Measurements from ENCODE around the gene ELF5. TPM values are rescaled to one million over a fixed set of nuclear protein-coding genes. Genes with fewer than 3 reads are reported as not detected.
A peak's percentile ranks its signal among the peaks of the same experiment; 100 is the strongest.

ELF5 gene
- total RNA-seq, 1 donor from 2014 or later, result 2.2 TPM

DNA sequence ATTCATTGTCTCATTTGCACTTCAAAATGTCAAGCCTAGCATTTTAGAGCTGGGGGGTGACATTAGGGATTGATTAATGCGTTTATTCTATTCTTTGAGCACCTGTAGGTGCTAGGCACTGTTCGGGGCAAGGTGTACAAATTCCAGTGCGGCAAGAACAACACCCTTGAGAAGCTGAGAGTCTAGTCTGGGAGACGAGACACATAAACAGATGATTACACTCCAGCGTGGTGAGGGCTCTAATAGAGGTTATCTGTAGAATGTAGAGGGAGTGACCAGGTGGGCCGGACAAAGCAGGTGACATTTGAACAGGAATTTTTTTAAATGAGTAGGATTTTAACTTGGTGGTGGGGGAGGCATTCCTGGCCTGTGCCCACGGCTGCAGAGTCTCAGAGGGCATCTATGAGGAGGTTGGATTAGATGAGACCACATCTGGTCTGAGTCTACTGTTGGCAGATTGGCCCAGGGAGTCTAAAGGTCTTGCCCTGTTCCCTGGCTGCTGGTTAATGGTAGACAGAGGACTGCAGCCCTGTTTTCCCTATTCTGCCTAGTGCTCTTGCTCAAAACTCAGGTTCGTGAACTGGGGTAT is 73.9 kb downstream of the ELF5 start:
- peak overlapping the region; percentile 92 for H3K4me3 Mint-ChIP-seq
- H3K27ac Mint-ChIP-seq, result peak overlapping the region; percentile 93
- no peaks in the 10 kb centered on the region for H3K27me3 Mint-ChIP-seq (ENCODE audit: low read depth)
- peaks cover 2% of the 10 kb centered on the region for H3K36me3 Mint-ChIP-seq
- peaks cover 4% of the 10 kb centered on the region for H3K9me3 Mint-ChIP-seq
- TF ChIP-seq, protein P1, sequence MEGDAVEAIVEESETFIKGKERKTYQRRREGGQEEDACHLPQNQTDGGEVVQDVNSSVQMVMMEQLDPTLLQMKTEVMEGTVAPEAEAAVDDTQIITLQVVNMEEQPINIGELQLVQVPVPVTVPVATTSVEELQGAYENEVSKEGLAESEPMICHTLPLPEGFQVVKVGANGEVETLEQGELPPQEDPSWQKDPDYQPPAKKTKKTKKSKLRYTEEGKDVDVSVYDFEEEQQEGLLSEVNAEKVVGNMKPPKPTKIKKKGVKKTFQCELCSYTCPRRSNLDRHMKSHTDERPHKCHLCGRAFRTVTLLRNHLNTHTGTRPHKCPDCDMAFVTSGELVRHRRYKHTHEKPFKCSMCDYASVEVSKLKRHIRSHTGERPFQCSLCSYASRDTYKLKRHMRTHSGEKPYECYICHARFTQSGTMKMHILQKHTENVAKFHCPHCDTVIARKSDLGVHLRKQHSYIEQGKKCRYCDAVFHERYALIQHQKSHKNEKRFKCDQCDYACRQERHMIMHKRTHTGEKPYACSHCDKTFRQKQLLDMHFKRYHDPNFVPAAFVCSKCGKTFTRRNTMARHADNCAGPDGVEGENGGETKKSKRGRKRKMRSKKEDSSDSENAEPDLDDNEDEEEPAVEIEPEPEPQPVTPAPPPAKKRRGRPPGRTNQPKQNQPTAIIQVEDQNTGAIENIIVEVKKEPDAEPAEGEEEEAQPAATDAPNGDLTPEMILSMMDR (IDR thresholded peaks at IDR 0.05; ENCODE audit: unreplicated experiment), result no peak
- no peak for DNase-seq (ENCODE audit: low spot score in 2 of 2, unreplicated experiment in 2 of 2)
- H3K4me1 Mint-ChIP-seq, result peaks cover 12% of the 10 kb centered on the region

DNA sequence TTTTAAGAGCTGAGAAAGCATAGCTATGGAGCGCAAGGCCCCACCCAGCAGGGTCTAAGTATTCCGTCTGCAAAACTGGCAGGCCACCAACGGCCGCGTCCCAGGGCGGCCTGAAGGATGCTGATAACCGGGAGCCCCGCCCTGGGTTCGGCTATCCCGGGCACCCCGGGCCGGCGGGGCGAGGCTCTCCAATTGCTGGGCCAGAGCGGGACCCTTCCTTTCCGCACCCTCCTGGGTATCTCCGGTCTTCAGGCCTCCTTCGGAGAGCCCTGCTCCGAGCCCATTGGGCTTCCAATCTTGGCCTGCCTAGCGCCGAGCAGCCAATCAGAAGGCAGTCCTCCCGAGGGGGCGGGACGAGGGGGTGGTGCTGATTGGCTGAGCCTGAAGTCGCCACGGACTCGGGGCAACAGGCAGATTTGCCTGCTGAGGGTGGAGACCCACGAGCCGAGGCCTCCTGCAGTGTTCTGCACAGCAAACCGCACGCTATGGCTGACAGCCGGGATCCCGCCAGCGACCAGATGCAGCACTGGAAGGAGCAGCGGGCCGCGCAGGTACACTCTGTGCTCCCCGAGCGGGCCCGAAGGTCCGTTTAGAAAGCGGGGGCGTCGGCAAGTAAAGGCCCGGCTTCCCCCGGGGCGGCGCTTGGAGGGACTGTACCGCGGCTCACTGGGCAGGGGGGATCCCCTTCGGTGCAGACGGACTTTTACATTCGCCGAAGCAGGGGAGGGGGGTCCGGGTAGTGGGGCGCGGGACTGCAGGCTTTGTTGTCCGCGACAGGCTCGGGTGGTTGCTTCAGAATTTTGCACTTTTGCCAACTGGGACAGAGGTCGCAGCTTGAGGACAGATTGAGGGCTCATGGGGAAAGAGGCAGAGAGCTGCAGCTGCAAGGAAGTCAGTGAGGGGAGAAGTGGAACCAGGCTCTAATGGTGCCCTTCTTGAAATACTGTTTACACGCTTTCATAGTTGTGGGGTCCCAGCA is 74.8 kb downstream of the ELF5 start, which contains the start of gene CAT:
TSS of gene CAT (plus strand) at position 406 of the 979 bp plus-strand sequence. CDS start at position 486, 80 bp downstream.
- Mint-ChIP-seq H3K4me1 (peaks cover 12% of the 10 kb centered on the region), H3K9me3 (peaks cover 4% of the 10 kb centered on the region), H3K27ac (peak within 1 kb of the TSS; percentile 93), H3K4me3 (peak within 1 kb of the TSS; percentile 92), H3K36me3 (peaks cover 2% of the 10 kb centered on the region), H3K27me3 (ENCODE audit: low read depth) (no peaks in the 10 kb centered on the region)
- peak; percentile 91 to 95 for DNase-seq (ENCODE audit: low spot score in 2 of 2, unreplicated experiment in 2 of 2)
- TF ChIP-seq, protein P1 (IDR thresholded peaks at IDR 0.05; ENCODE audit: unreplicated experiment), result no peak

DNA sequence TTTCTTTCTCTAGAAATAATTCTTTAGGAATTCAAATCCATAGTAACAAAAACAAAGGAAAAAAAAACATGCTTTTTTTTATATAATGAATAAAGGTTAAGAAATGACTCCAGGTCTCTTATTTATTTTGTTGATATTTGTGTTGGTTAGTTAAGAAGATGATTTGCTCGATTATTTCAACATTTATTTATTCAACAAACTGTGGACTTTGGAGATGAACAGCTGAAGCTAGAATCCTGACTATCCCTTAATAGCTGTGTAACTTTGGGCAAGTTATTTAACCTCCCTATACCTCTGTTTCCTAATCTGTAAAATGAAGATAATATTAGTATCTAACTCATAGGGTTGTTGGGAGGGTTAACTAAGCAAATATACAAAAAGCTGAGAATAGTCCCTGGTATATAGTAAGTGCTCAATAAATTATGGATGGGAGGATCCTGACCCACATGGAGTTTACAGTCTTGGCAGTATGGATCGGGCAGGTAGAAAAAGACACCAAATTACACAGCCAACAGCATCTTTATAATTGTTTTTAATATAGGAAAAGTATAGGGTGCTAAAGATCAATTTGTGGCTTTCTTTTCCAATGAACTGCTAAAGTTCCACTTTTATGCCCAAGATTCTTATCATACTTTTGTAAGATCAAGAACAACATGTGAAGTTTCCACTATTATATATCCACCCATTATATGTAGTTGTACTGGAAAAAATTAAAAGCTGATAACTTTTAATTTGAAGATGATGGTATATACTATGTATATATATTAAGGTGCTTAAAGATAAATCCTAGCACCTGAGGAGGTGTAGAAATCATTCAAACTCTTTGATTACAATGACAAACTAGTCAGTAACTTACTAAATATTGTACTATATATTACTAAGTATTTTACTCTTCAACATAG is 76.1 kb downstream of the ELF5 start:
- TF ChIP-seq, protein P1 (IDR thresholded peaks at IDR 0.05; ENCODE audit: unreplicated experiment), result no peak
- Mint-ChIP-seq H3K27ac (no peak overlapping the region), H3K9me3 (peaks cover 4% of the 10 kb centered on the region), H3K27me3 (ENCODE audit: low read depth) (no peaks in the 10 kb centered on the region), H3K4me1 (peaks cover 12% of the 10 kb centered on the region), H3K4me3 (no peak overlapping the region), H3K36me3 (peaks cover 2% of the 10 kb centered on the region)
- no peak for DNase-seq (ENCODE audit: low spot score in 2 of 2, unreplicated experiment in 2 of 2)

DNA sequence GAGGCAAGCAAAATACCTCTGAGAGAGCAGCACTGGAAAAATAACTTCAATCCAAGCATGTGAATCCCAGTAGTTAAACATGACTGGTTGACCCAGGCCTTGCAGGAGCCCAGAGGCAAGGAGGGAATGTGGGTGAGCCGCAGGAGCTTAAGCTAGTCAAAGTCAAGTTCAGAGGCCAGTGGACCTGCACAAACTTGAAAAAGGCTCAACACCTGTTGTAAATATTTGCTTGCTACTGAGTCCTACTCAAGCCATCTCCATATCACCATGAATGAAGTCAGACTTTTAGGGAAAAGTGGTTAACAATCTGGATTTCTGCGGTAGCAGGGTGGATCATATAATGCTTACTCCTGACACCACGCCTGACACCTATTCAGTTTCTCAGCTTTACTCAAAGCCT is 79.7 kb downstream of the ELF5 start:
- TF ChIP-seq, protein P1 (IDR thresholded peaks at IDR 0.05; ENCODE audit: unreplicated experiment), result no peak
- no peak overlapping the region for H3K4me3 Mint-ChIP-seq
- no peaks in the 10 kb centered on the region for H3K4me1 Mint-ChIP-seq
- no peak for DNase-seq (ENCODE audit: low spot score in 2 of 2, unreplicated experiment in 2 of 2)
- H3K36me3 Mint-ChIP-seq, result no peaks in the 10 kb centered on the region
- H3K27ac Mint-ChIP-seq, result no peak overlapping the region
- H3K27me3 Mint-ChIP-seq (ENCODE audit: low read depth), result peaks cover 2% of the 10 kb centered on the region
- H3K9me3 Mint-ChIP-seq, result no peaks in the 10 kb centered on the region

DNA sequence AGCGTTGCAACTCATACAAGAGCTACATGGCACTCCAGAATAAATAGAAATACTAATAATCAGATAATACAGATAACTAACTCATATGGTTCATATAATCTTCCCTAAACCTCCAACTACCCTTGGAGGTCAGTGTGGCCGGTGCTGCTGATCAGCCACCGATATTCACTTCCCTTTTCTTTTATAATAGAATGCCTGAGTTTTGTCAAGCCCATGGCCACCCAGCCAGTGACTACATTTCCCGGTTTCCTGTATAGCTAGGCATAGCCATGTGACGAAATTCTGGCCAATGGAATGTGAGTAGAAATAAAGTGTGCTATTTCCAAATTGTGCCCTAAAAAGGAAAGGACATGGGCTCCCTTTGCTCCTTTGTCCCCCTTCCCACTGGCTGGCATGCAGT is 80.8 kb downstream of the ELF5 start:
- no peak for DNase-seq (ENCODE audit: low spot score in 2 of 2, unreplicated experiment in 2 of 2)
- no peaks in the 10 kb centered on the region for H3K9me3 Mint-ChIP-seq
- no peaks in the 10 kb centered on the region for H3K4me1 Mint-ChIP-seq
- H3K36me3 Mint-ChIP-seq, result no peaks in the 10 kb centered on the region
- H3K4me3 Mint-ChIP-seq, result no peak overlapping the region
- no peak overlapping the region for H3K27ac Mint-ChIP-seq
- H3K27me3 Mint-ChIP-seq (ENCODE audit: low read depth), result peaks cover 3% of the 10 kb centered on the region
- TF ChIP-seq, protein P1 (IDR thresholded peaks at IDR 0.05; ENCODE audit: unreplicated experiment), result no peak

Data from mesothelial cell of epicardium (in vitro differentiated cells).